K562 (cell line): ENCODE data around the gene PYGB. TPM values are rescaled to one million over a fixed set of nuclear protein-coding genes. Genes with fewer than 3 reads are reported as not detected.

Experiments used
- ARID2 ChIP-seq: fragments of 450-650 bp; IDR thresholded peaks from 2 replicates; pipeline ENCODE4 v1.6.1; 2017; ENCODE audit warnings: antibody characterized with exemption, mild to moderate bottlenecking
- CBX5 ChIP-seq: IDR thresholded peaks from 2 replicates; pipeline ENCODE4 v1.6.1; 2014; ENCODE audit warnings: low read depth, borderline replicate concordance
- CCNT2 ChIP-seq: IDR thresholded peaks from 2 replicates; pipeline ENCODE4 v1.6.1; 2011; ENCODE audit warnings: borderline replicate concordance, low read depth, mild to moderate bottlenecking, moderate library complexity, mixed read lengths, low read length; ENCODE audit not compliant: insufficient read length; ENCODE audit errors: extremely low read depth
- FOXA1 ChIP-seq: fragments of 450-650 bp; IDR thresholded peaks from 2 replicates; pipeline ENCODE4 v1.6.1; 2016; ENCODE audit warnings: mild to moderate bottlenecking, borderline replicate concordance
- FOXA3 ChIP-seq, 2 experiments: fragments of 450-650 bp in 1 of 2; sonication (generic) in 1 of 2; formaldehyde crosslinking; IDR thresholded peaks in 1 of 2; conservative IDR thresholded peaks in 1 of 2; 2 replicates each; pipeline versions ENCODE4 v1.4.0 to v1.8.0; 2020 to 2022; ENCODE audit warnings: mild to moderate bottlenecking in 2 of 2, missing genetic modification reagents in 1 of 2
- JUND ChIP-seq, 2 experiments: IDR thresholded peaks; 2 replicates in 1 of 2; 3 replicates in 1 of 2; pipeline ENCODE4 v1.6.1; 2011; ENCODE audit warnings: borderline replicate concordance in 2 of 2, low read depth in 2 of 2, low read length in 2 of 2, improper control_type of control experiment in 1 of 2, missing biosample characterization in 1 of 2, missing genetic modification characterization in 1 of 2, missing genetic modification reagents in 1 of 2
- KAT7 ChIP-seq: sonication (generic); formaldehyde crosslinking; IDR thresholded peaks from 2 replicates; pipeline ENCODE4 v1.8.0; 2022; ENCODE audit warnings: missing genetic modification reagents, mild to moderate bottlenecking, borderline replicate concordance
- NFE2L1 ChIP-seq: fragments of 450-650 bp; IDR thresholded peaks from 2 replicates; pipeline ENCODE4 v1.6.1; 2016; ENCODE audit warnings: missing genetic modification characterization, low read depth, mild to moderate bottlenecking, missing compliant biosample characterization, moderate library complexity, borderline replicate concordance
- NRF1 ChIP-seq, 2 experiments: fragments of 450-650 bp; IDR thresholded peaks in 1 of 2; conservative IDR thresholded peaks in 1 of 2; 2 replicates each; pipeline ENCODE4 v1.6.1; 2014; ENCODE audit warnings: mild to moderate bottlenecking in 2 of 2
- RFX5 ChIP-seq: IDR thresholded peaks from 2 replicates; pipeline ENCODE4 v1.6.1; 2011; ENCODE audit warnings: low read depth, mild to moderate bottlenecking, improper control_type of control experiment, low read length
- ZBED1 ChIP-seq: IDR thresholded peaks from 2 replicates; pipeline ENCODE4 v1.6.1; 2014
- ZKSCAN1 ChIP-seq: fragments of 150-350 bp; IDR thresholded peaks from 2 replicates; pipeline ENCODE4 v1.6.1; 2016; ENCODE audit warnings: low read depth, low read length
- ZNF253 ChIP-seq: fragments of 250-450 bp; sonication (Bioruptor Pico); conservative IDR thresholded peaks from 2 replicates; pipeline ENCODE4 v1.6.1; 2021; ENCODE audit warnings: mild to moderate bottlenecking
- ZNF551 ChIP-seq: fragments of 250-450 bp; sonication (Bioruptor Pico); IDR thresholded peaks from 2 replicates; pipeline ENCODE4 v1.5.0; 2021; ENCODE audit warnings: mild to moderate bottlenecking, moderate library complexity
- ZNF76 ChIP-seq: fragments of 250-450 bp; sonication (Bioruptor Pico); IDR thresholded peaks from 2 replicates; pipeline ENCODE4 v1.4.0; 2020; ENCODE audit warnings: mild to moderate bottlenecking, moderate library complexity, borderline replicate concordance
- polyA plus RNA-seq, 8 experiments: library from polyadenylated mRNA; depleted of rRNA in 4 of 8; stranded (reverse) in 5 of 8; unstranded in 3 of 8; fragments of >200 nt; fragmentation: Nextera tagmentation in 2 of 8; fragmentation: Illumina TruSeq in 1 of 8; extraction: Ambion mirVana in 2 of 8; extraction: Trizol in 1 of 8; gene quantifications; 2 replicates each; pipeline versions ENCODE4 v1.2.1 to v1.2.3, GENCODE V29; 2011 to 2014; ENCODE audit warnings: inconsistent platforms in 1 of 8, missing spikeins in 1 of 8
- total RNA-seq, 7 experiments: library from RNA; depleted of rRNA in 6 of 7; stranded (reverse); fragments of >200 nt in 6 of 7; fragmentation: Illumina TruSeq in 2 of 7; extraction: Trizol in 2 of 7; gene quantifications; 2 replicates each; pipeline versions ENCODE4 v1.2.1 to v1.2.3, GENCODE V29; 2011 to 2021; ENCODE audit warnings: low replicate concordance in 1 of 7
- TF ChIP-seq, protein P1 (sequence below): sonication (generic); formaldehyde crosslinking; IDR thresholded peaks from 2 replicates; pipeline ENCODE4 v1.8.1; 2023; ENCODE audit warnings: mild to moderate bottlenecking, missing genetic modification reagents
- TF ChIP-seq, protein P2 (sequence below): fragments of 250-450 bp; sonication (Bioruptor Pico); IDR thresholded peaks from 2 replicates; pipeline ENCODE4 v1.8.0; 2021; ENCODE audit warnings: borderline replicate concordance, mild to moderate bottlenecking, moderate library complexity; ENCODE audit not compliant: poor library complexity, severe bottlenecking
- TF ChIP-seq, protein P3 (sequence below): fragments of 250-450 bp; sonication (Bioruptor Pico); IDR thresholded peaks from 2 replicates; pipeline ENCODE4 v1.8.0; 2022; ENCODE audit warnings: moderate library complexity, mild to moderate bottlenecking, inconsistent platforms
- TF ChIP-seq, protein P4 (sequence below): fragments of 200-800 bp; sonication (Bioruptor generic); IDR thresholded peaks from 2 replicates; pipeline ENCODE4 v1.6.1; 2016; ENCODE audit warnings: missing genetic modification characterization, missing compliant biosample characterization

PYGB gene
- total and polyA plus RNA-seq, 9 of the 15 experiments (the other 6 are each of a cell fraction or from before 2014, with no cell fraction given), result 0.34 to 18.0 (median 9.8) TPM

DNA sequence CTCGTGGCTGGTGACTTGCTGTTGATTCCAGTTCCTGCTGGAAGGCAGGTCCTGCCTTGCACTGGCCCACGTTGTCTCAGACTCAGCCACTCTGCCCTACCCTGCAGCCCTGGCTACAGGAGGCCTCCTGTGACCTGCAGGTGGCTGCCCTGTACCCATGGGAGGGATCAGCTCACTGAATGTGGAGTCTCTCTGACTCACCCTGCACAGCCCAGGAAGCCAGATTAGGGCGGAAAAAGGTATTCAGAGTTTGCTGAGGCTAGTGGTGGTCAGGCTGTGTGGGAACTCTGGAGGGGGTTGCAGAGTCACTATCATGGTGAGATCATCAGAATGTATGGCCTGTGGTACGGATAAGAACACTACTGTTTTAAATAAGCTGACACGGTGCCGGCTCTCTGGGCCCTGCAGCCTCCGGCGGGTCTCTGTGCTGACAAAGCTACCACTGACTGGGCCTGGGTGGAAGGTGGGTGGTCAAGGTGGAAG, 24.7 kb upstream of the PYGB start (continued):
- TF ChIP-seq NRF1 (conservative IDR thresholded peaks at IDR 0.05 in 1 of 2, IDR thresholded peaks at IDR 0.05 in 1 of 2), result peak; percentile 42 to 60; a peak in 3 of 4 replicates
- TF ChIP-seq FOXA1, result no peak
- TF ChIP-seq, protein P1, sequence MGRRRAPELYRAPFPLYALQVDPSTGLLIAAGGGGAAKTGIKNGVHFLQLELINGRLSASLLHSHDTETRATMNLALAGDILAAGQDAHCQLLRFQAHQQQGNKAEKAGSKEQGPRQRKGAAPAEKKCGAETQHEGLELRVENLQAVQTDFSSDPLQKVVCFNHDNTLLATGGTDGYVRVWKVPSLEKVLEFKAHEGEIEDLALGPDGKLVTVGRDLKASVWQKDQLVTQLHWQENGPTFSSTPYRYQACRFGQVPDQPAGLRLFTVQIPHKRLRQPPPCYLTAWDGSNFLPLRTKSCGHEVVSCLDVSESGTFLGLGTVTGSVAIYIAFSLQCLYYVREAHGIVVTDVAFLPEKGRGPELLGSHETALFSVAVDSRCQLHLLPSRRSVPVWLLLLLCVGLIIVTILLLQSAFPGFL (CRISPR knock-in tag), result no peak
- no peak for TF ChIP-seq CBX5
- no peak for TF ChIP-seq ARID2
- TF ChIP-seq ZKSCAN1, result no peak
- TF ChIP-seq, protein P2, sequence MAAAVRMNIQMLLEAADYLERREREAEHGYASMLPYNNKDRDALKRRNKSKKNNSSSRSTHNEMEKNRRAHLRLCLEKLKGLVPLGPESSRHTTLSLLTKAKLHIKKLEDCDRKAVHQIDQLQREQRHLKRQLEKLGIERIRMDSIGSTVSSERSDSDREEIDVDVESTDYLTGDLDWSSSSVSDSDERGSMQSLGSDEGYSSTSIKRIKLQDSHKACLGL (CRISPR knock-in tag), result no peak
- TF ChIP-seq ZNF76 (CRISPR knock-in tag), result no peak
- TF ChIP-seq ZNF253, result no peak
- no peak for TF ChIP-seq FOXA3 (CRISPR knock-in tag; conservative IDR thresholded peaks at IDR 0.05 in 1 of 2, IDR thresholded peaks at IDR 0.05 in 1 of 2)
- no peak for TF ChIP-seq ZNF551 (CRISPR knock-in tag)
- TF ChIP-seq, protein P3, sequence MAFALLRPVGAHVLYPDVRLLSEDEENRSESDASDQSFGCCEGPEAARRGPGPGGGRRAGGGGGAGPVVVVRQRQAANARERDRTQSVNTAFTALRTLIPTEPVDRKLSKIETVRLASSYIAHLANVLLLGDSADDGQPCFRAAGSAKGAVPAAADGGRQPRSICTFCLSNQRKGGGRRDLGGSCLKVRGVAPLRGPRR (CRISPR knock-in tag), result no peak
- TF ChIP-seq, protein P4, sequence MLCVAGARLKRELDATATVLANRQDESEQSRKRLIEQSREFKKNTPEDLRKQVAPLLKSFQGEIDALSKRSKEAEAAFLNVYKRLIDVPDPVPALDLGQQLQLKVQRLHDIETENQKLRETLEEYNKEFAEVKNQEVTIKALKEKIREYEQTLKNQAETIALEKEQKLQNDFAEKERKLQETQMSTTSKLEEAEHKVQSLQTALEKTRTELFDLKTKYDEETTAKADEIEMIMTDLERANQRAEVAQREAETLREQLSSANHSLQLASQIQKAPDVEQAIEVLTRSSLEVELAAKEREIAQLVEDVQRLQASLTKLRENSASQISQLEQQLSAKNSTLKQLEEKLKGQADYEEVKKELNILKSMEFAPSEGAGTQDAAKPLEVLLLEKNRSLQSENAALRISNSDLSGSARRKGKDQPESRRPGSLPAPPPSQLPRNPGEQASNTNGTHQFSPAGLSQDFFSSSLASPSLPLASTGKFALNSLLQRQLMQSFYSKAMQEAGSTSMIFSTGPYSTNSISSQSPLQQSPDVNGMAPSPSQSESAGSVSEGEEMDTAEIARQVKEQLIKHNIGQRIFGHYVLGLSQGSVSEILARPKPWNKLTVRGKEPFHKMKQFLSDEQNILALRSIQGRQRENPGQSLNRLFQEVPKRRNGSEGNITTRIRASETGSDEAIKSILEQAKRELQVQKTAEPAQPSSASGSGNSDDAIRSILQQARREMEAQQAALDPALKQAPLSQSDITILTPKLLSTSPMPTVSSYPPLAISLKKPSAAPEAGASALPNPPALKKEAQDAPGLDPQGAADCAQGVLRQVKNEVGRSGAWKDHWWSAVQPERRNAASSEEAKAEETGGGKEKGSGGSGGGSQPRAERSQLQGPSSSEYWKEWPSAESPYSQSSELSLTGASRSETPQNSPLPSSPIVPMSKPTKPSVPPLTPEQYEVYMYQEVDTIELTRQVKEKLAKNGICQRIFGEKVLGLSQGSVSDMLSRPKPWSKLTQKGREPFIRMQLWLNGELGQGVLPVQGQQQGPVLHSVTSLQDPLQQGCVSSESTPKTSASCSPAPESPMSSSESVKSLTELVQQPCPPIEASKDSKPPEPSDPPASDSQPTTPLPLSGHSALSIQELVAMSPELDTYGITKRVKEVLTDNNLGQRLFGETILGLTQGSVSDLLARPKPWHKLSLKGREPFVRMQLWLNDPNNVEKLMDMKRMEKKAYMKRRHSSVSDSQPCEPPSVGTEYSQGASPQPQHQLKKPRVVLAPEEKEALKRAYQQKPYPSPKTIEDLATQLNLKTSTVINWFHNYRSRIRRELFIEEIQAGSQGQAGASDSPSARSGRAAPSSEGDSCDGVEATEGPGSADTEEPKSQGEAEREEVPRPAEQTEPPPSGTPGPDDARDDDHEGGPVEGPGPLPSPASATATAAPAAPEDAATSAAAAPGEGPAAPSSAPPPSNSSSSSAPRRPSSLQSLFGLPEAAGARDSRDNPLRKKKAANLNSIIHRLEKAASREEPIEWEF (CRISPR knock-in tag), result no peak
- peak; percentile 18 for TF ChIP-seq CCNT2
- no peak for TF ChIP-seq NFE2L1 (tag)
- no peak for TF ChIP-seq RFX5
- TF ChIP-seq KAT7 (CRISPR knock-in tag), result no peak
- TF ChIP-seq ZBED1, result no peak
- peak; percentile 92 for TF ChIP-seq JUND (IDR thresholded peaks at IDR 0.05; ENCODE audit: borderline replicate concordance, low read depth, low read length)
- TF ChIP-seq JUND (tag; IDR thresholded peaks at IDR 0.05; ENCODE audit: borderline replicate concordance, low read depth, low read length), result peak; percentile 89
